WTC11 (cell line): Measurements from ENCODE around the gene USF1. TPM values are rescaled to one million over a fixed set of nuclear protein-coding genes. Genes with fewer than 3 reads are reported as not detected.

Source experiments
- ATAC-seq: fragments of 200-7000 bp; cut with Tn5 transposase; 2 replicates; pipeline ENCODE4 v1.10.0; 2021; ENCODE audit warnings: mild to moderate bottlenecking, moderate library complexity
- CTCF ChIA-PET: fragments of 300-600 bp; sonication (Branson Sonifier 250); formaldehyde crosslinking; loops from one replicate; lab custom pipeline; 2021; ENCODE audit warnings: antibody characterized with exemption; lab: Charles Lee
- POLR2A ChIA-PET: fragments of 350-600 bp; sonication (Branson Sonifier 250); formaldehyde crosslinking; loops from one replicate; lab custom pipeline; 2021; ENCODE audit warnings: antibody characterized with exemption; lab: Charles Lee
- DNase-seq: peaks from one replicate; pipeline ENCODE4 v3.0.0; 2021; ENCODE audit warnings: low spot score
- H3K27ac Mint-ChIP-seq: 2 replicates; pipeline ENCODE4 v1.8.0; 2021; ENCODE audit warnings: mixed read lengths
- H3K27me3 Mint-ChIP-seq: 2 replicates; pipeline ENCODE4 v1.8.0; 2021; ENCODE audit warnings: low read depth, mild to moderate bottlenecking, moderate library complexity, mixed read lengths
- H3K36me3 Mint-ChIP-seq: 2 replicates; pipeline ENCODE4 v1.8.0; 2021; ENCODE audit warnings: mixed read lengths
- H3K4me1 Mint-ChIP-seq: 2 replicates; pipeline ENCODE4 v1.8.0; 2022; ENCODE audit warnings: mixed read lengths
- H3K4me3 Mint-ChIP-seq: 2 replicates; pipeline ENCODE4 v1.8.0; 2021; ENCODE audit warnings: mild to moderate bottlenecking, moderate library complexity, mixed read lengths
- H3K9me3 Mint-ChIP-seq: 2 replicates; pipeline ENCODE4 v1.8.0; 2021; ENCODE audit warnings: mixed read lengths
- AFF4 ChIP-seq: sonication (generic); formaldehyde crosslinking; IDR thresholded peaks from 2 replicates; pipeline ENCODE4 v1.8.1; 2023; ENCODE audit warnings: mild to moderate bottlenecking, missing genetic modification reagents, borderline replicate concordance
- CTCF ChIP-seq: fragments of 200-600 bp; IDR thresholded peaks from 2 replicates; pipeline ENCODE4 v1.8.0; 2022; ENCODE audit warnings: antibody characterized with exemption
- ERG ChIP-seq: fragments of 250-450 bp; sonication (Bioruptor Pico); IDR thresholded peaks from 2 replicates; pipeline ENCODE4 v1.8.0; 2021; ENCODE audit warnings: mild to moderate bottlenecking
- FOXJ3 ChIP-seq: sonication (generic); formaldehyde crosslinking; IDR thresholded peaks from 2 replicates; pipeline ENCODE4 v1.9.0; 2021; ENCODE audit warnings: missing genetic modification reagents, mild to moderate bottlenecking, borderline replicate concordance
- GTF2I ChIP-seq: fragments of 250-450 bp; sonication (Bioruptor Pico); conservative IDR thresholded peaks from 2 replicates; pipeline ENCODE4 v1.4.0; 2021; ENCODE audit warnings: mild to moderate bottlenecking
- IRF2 ChIP-seq: sonication (generic); formaldehyde crosslinking; IDR thresholded peaks from 2 replicates; pipeline ENCODE4 v1.8.0; 2022; ENCODE audit warnings: low read depth, missing genetic modification reagents, borderline replicate concordance
- MXD4 ChIP-seq: fragments of 250-450 bp; sonication (Bioruptor Pico); IDR thresholded peaks from 2 replicates; pipeline ENCODE4 v1.8.0; 2021; ENCODE audit warnings: mild to moderate bottlenecking, moderate library complexity, borderline replicate concordance
- OVOL2 ChIP-seq: fragments of 250-450 bp; sonication (Bioruptor Pico); IDR thresholded peaks from 2 replicates; pipeline ENCODE4 v1.9.0; 2021; ENCODE audit warnings: mild to moderate bottlenecking, borderline replicate concordance
- RORB ChIP-seq: fragments of 250-450 bp; sonication (Bioruptor Pico); IDR thresholded peaks from 2 replicates; pipeline ENCODE4 v1.9.0; 2021; ENCODE audit warnings: mild to moderate bottlenecking
- TP53 ChIP-seq: sonication (generic); formaldehyde crosslinking; IDR thresholded peaks from 2 replicates; pipeline ENCODE4 v1.8.1; 2023; ENCODE audit warnings: mild to moderate bottlenecking, missing genetic modification reagents
- ZBTB43 ChIP-seq: sonication (generic); formaldehyde crosslinking; IDR thresholded peaks from 2 replicates; pipeline ENCODE4 v1.8.1; 2023; ENCODE audit warnings: mild to moderate bottlenecking, missing genetic modification reagents
- ZMAT4 ChIP-seq: fragments of 250-450 bp; sonication (Bioruptor Pico); IDR thresholded peaks from 2 replicates; pipeline ENCODE4 v1.9.0; 2021; ENCODE audit warnings: mild to moderate bottlenecking
- total RNA-seq: library from RNA; stranded (reverse); gene quantifications from 3 replicates; pipeline ENCODE4 v1.2.3, GENCODE V29; 2021
- TF ChIP-seq, protein P1 (sequence below): sonication (generic); formaldehyde crosslinking; conservative IDR thresholded peaks from 2 replicates; pipeline ENCODE4 v1.8.1; 2023; ENCODE audit warnings: mild to moderate bottlenecking, low read depth, missing genetic modification reagents, moderate library complexity
- TF ChIP-seq, protein P2 (sequence below): sonication (generic); formaldehyde crosslinking; IDR thresholded peaks from 2 replicates; pipeline ENCODE4 v1.8.1; 2023; ENCODE audit warnings: mild to moderate bottlenecking, missing genetic modification reagents, moderate library complexity
- TF ChIP-seq, protein P3 (sequence below): sonication (generic); formaldehyde crosslinking; IDR thresholded peaks from 2 replicates; pipeline ENCODE4 v1.8.0; 2022; ENCODE audit warnings: missing genetic modification reagents
- TF ChIP-seq, protein P4 (sequence below): sonication (generic); formaldehyde crosslinking; IDR thresholded peaks from 2 replicates; pipeline ENCODE4 v1.8.0; 2022; ENCODE audit warnings: mild to moderate bottlenecking, missing genetic modification reagents

The USF1 gene
- total RNA-seq, 1 experiment from 2014 or later: 65.6 TPM

DNA sequence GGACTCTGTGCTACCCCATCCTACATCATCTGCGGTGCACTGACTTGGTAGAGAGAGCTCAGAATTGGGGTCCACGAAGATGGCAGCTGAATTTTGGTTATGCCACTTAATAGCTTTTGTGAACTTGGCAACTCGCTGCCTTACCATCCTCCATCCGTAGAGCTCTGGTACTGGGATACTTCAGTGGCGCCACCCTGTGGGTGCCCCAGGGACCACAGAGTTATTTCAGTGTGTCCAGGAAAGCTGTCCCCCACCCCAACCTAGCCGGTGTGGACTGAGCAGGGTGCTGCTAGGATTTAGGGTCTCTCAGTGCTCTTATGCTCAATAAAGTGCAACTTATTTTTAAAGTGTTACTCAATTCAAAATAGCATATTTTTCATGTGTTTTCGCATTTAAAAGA, 9.0 kb upstream of the USF1 start:
- Mint-ChIP-seq H3K9me3 (no peaks in the 10 kb centered on the region), H3K4me3 (no peak overlapping the region), H3K27me3 (peaks cover 10% of the 10 kb centered on the region), H3K27ac (no peak overlapping the region), H3K4me1 (no peaks in the 10 kb centered on the region), H3K36me3 (no peaks in the 10 kb centered on the region)
- DNase-seq (no peak), ATAC-seq (no peak)
- ChIA-PET POLR2A (no interaction called here), CTCF (interaction anchor here (0.6 to 1.7 kb wide), 10 partner anchors 10 to 111 kb away, joined by 3 to 15 read pairs (median 4); partner anchors contain the start of genes PPOX, TSTD1 and USF1)
- TF ChIP-seq CTCF (0 out of 2 replicates have a peak, but pooled peaks have one; percentile 17), ZBTB43 (CRISPR knock-in tag) (no peak)

DNA sequence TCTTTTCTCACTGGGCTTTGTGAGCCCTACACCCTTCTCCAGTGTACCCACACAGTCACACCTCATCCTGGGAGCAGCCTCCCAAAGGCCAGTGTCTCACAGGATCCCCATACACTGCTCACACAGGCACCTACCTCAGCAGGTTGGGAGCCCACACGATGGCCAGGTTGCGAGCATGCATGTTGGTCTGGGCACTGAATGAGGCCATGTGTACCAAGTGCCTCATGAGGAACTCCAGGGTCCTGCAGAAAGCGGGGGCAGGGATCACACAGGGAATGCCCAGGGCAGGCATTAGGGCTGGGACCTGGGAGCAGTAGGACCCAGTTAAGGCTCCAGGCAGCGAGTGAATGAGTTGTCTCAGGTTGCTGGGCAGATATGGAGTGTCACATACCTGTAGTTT, 8.5 kb upstream of the USF1 start:
- CTCF ChIA-PET: interaction anchor here (1.0 to 1.7 kb wide), 9 partner anchors 9 to 111 kb away, joined by 3 to 15 read pairs (median 4); partner anchors contain the start of genes PPOX, TSTD1 and USF1
- no peaks in the 10 kb centered on the region for H3K4me1 Mint-ChIP-seq
- POLR2A ChIA-PET: no interaction called here
- ATAC-seq (peak; percentile 37; the same call in 1 of the 2 replicates), DNase-seq (no peak)
- no peaks in the 10 kb centered on the region for H3K36me3 Mint-ChIP-seq
- H3K4me3 Mint-ChIP-seq: no peak overlapping the region
- H3K27me3 Mint-ChIP-seq: peaks cover 16% of the 10 kb centered on the region
- H3K27ac Mint-ChIP-seq: no peak overlapping the region
- no peaks in the 10 kb centered on the region for H3K9me3 Mint-ChIP-seq
- TF ChIP-seq FOXJ3 (CRISPR knock-in tag): no peak
- no peak for TF ChIP-seq RORB (CRISPR knock-in tag)
- TF ChIP-seq OVOL2 (CRISPR knock-in tag): no peak
- no peak for TF ChIP-seq IRF2 (CRISPR knock-in tag)
- no peak for TF ChIP-seq GTF2I (CRISPR knock-in tag)
- TF ChIP-seq, protein P1, sequence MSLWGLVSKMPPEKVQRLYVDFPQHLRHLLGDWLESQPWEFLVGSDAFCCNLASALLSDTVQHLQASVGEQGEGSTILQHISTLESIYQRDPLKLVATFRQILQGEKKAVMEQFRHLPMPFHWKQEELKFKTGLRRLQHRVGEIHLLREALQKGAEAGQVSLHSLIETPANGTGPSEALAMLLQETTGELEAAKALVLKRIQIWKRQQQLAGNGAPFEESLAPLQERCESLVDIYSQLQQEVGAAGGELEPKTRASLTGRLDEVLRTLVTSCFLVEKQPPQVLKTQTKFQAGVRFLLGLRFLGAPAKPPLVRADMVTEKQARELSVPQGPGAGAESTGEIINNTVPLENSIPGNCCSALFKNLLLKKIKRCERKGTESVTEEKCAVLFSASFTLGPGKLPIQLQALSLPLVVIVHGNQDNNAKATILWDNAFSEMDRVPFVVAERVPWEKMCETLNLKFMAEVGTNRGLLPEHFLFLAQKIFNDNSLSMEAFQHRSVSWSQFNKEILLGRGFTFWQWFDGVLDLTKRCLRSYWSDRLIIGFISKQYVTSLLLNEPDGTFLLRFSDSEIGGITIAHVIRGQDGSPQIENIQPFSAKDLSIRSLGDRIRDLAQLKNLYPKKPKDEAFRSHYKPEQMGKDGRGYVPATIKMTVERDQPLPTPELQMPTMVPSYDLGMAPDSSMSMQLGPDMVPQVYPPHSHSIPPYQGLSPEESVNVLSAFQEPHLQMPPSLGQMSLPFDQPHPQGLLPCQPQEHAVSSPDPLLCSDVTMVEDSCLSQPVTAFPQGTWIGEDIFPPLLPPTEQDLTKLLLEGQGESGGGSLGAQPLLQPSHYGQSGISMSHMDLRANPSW (CRISPR knock-in tag): no peak
- TF ChIP-seq, protein P2, sequence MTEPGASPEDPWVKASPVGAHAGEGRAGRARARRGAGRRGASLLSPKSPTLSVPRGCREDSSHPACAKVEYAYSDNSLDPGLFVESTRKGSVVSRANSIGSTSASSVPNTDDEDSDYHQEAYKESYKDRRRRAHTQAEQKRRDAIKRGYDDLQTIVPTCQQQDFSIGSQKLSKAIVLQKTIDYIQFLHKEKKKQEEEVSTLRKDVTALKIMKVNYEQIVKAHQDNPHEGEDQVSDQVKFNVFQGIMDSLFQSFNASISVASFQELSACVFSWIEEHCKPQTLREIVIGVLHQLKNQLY (CRISPR knock-in tag): no peak
- TF ChIP-seq, protein P3, sequence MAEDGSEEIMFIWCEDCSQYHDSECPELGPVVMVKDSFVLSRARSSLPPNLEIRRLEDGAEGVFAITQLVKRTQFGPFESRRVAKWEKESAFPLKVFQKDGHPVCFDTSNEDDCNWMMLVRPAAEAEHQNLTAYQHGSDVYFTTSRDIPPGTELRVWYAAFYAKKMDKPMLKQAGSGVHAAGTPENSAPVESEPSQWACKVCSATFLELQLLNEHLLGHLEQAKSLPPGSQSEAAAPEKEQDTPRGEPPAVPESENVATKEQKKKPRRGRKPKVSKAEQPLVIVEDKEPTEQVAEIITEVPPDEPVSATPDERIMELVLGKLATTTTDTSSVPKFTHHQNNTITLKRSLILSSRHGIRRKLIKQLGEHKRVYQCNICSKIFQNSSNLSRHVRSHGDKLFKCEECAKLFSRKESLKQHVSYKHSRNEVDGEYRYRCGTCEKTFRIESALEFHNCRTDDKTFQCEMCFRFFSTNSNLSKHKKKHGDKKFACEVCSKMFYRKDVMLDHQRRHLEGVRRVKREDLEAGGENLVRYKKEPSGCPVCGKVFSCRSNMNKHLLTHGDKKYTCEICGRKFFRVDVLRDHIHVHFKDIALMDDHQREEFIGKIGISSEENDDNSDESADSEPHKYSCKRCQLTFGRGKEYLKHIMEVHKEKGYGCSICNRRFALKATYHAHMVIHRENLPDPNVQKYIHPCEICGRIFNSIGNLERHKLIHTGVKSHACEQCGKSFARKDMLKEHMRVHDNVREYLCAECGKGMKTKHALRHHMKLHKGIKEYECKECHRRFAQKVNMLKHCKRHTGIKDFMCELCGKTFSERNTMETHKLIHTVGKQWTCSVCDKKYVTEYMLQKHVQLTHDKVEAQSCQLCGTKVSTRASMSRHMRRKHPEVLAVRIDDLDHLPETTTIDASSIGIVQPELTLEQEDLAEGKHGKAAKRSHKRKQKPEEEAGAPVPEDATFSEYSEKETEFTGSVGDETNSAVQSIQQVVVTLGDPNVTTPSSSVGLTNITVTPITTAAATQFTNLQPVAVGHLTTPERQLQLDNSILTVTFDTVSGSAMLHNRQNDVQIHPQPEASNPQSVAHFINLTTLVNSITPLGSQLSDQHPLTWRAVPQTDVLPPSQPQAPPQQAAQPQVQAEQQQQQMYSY (CRISPR knock-in tag): no peak
- TF ChIP-seq AFF4 (CRISPR knock-in tag): no peak
- TF ChIP-seq MXD4: no peak
- TF ChIP-seq TP53: no peak
- no peak for TF ChIP-seq ERG (CRISPR knock-in tag)
- no peak for TF ChIP-seq ZMAT4 (CRISPR knock-in tag)
- TF ChIP-seq, protein P4, sequence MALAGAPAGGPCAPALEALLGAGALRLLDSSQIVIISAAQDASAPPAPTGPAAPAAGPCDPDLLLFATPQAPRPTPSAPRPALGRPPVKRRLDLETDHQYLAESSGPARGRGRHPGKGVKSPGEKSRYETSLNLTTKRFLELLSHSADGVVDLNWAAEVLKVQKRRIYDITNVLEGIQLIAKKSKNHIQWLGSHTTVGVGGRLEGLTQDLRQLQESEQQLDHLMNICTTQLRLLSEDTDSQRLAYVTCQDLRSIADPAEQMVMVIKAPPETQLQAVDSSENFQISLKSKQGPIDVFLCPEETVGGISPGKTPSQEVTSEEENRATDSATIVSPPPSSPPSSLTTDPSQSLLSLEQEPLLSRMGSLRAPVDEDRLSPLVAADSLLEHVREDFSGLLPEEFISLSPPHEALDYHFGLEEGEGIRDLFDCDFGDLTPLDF (CRISPR knock-in tag): no peak
